GM23248 (cell line): ENCODE results near the gene FOXK1. TPM values are rescaled to one million over a fixed set of nuclear protein-coding genes. Genes with fewer than 3 reads are reported as not detected.
"Not testable (repeated sequence)": the region's sequence is repeated elsewhere in the genome, so short reads cannot be mapped to it uniquely, and the experiment has no call there.

ENCODE experiments used
- DNase-seq: peaks from one replicate; pipeline ENCODE4 v3.0.0-alpha.2; 2015
- H2AFZ ChIP-seq: fragments of 200-600 bp; sonication (generic); 2 replicates; pipeline ENCODE4 v1.6.1; 2016; ENCODE audit warnings: antibody characterized with exemption
- H3F3A ChIP-seq: fragments of 200-600 bp; sonication (generic); 2 replicates; pipeline ENCODE4 v1.6.1; 2016; ENCODE audit warnings: mild to moderate bottlenecking, antibody characterized with exemption, mixed run types; ENCODE audit not compliant: insufficient read depth
- H3K27ac ChIP-seq: fragments of 200-600 bp; sonication (generic); 2 replicates; pipeline ENCODE4 v1.5.1; 2016; ENCODE audit warnings: mild to moderate bottlenecking
- H3K27me3 ChIP-seq: fragments of 200-600 bp; sonication (generic); replicated peaks from 2 replicates; pipeline ENCODE4 v1.6.1; 2016; ENCODE audit warnings: mild to moderate bottlenecking; ENCODE audit not compliant: insufficient read depth
- H3K36me3 ChIP-seq: fragments of 200-600 bp; sonication (generic); 2 replicates; pipeline ENCODE4 v1.6.1; 2016; ENCODE audit warnings: low read depth, mild to moderate bottlenecking
- H3K4me1 ChIP-seq: fragments of 200-600 bp; sonication (generic); 2 replicates; pipeline ENCODE4 v1.6.1; 2016; ENCODE audit warnings: mild to moderate bottlenecking; ENCODE audit not compliant: insufficient read depth
- H3K4me2 ChIP-seq: fragments of 200-600 bp; sonication (generic); one replicate; pipeline ENCODE4 v1.6.1; 2016; ENCODE audit warnings: mild to moderate bottlenecking; ENCODE audit not compliant: unreplicated experiment
- H3K4me3 ChIP-seq: fragments of 200-600 bp; sonication (generic); 2 replicates; pipeline ENCODE4 v1.5.1; 2016; ENCODE audit warnings: mild to moderate bottlenecking
- H3K79me2 ChIP-seq: fragments of 200-600 bp; sonication (generic); 2 replicates; pipeline ENCODE4 v1.6.1; 2016; ENCODE audit warnings: mild to moderate bottlenecking; ENCODE audit not compliant: insufficient read depth
- H3K9ac ChIP-seq: fragments of 200-600 bp; sonication (generic); 2 replicates; pipeline ENCODE4 v1.6.1; 2016; ENCODE audit warnings: mild to moderate bottlenecking
- H3K9me2 ChIP-seq: fragments of 200-600 bp; sonication (generic); 2 replicates; pipeline ENCODE4 v1.6.1; 2016; ENCODE audit warnings: mixed run types, mild to moderate bottlenecking, moderate library complexity; ENCODE audit not compliant: insufficient read depth
- H3K9me3 ChIP-seq: fragments of 200-600 bp; sonication (generic); one replicate; pipeline ENCODE4 v1.6.1; 2017; ENCODE audit warnings: low read depth
- H4K20me1 ChIP-seq: fragments of 200-600 bp; sonication (generic); 2 replicates; pipeline ENCODE4 v1.6.0; 2016; ENCODE audit not compliant: insufficient read depth
- EZH2 ChIP-seq: fragments of 200-600 bp; sonication (generic); IDR thresholded peaks from 2 replicates; pipeline ENCODE4 v1.6.1; 2018; ENCODE audit warnings: antibody characterized with exemption, mild to moderate bottlenecking; ENCODE audit not compliant: insufficient read depth, poor library complexity, severe bottlenecking
- EZH2phosphoT487 ChIP-seq: fragments of 200-600 bp; sonication (generic); IDR thresholded peaks from 2 replicates; pipeline ENCODE4 v1.6.1; 2018; ENCODE audit warnings: antibody characterized with exemption, moderate library complexity, mild to moderate bottlenecking, low read depth; ENCODE audit not compliant: insufficient read depth
- WGBS, 2 experiments: methylation state at CpG; one replicate each; pipeline ENCODE4 v1.1.6; 2015 to 2017; ENCODE audit warnings: low lambda C conversion rate in 2 of 2, low coverage in 1 of 2; ENCODE audit errors: missing lambda C conversion rate in 2 of 2; 5-methylcytosine and 5-hydroxymethylcytosine counted together
- in situ Hi-C: fragments of 300-500 bp; cut with MboI; formaldehyde crosslinking; loops from 2 replicates; pipeline ENCODE4 v1.15.0; 2020
- polyA plus RNA-seq: library from polyadenylated mRNA; unstranded; fragments of >200 nt; fragmentation: Nextera tagmentation; extraction: Ambion mirVana; gene quantifications from 2 replicates; pipeline ENCODE4 v1.2.1, GENCODE V29; 2016
- total RNA-seq: library from RNA; depleted of rRNA; stranded (reverse); fragments of >200 nt; shearing (Covaris generic); gene quantifications from 2 replicates; pipeline ENCODE4 v1.2.3, GENCODE V29; 2014

The FOXK1 gene
- total and polyA plus RNA-seq, 2 experiments from 2014 or later: 8.5 to 16.4 TPM

DNA sequence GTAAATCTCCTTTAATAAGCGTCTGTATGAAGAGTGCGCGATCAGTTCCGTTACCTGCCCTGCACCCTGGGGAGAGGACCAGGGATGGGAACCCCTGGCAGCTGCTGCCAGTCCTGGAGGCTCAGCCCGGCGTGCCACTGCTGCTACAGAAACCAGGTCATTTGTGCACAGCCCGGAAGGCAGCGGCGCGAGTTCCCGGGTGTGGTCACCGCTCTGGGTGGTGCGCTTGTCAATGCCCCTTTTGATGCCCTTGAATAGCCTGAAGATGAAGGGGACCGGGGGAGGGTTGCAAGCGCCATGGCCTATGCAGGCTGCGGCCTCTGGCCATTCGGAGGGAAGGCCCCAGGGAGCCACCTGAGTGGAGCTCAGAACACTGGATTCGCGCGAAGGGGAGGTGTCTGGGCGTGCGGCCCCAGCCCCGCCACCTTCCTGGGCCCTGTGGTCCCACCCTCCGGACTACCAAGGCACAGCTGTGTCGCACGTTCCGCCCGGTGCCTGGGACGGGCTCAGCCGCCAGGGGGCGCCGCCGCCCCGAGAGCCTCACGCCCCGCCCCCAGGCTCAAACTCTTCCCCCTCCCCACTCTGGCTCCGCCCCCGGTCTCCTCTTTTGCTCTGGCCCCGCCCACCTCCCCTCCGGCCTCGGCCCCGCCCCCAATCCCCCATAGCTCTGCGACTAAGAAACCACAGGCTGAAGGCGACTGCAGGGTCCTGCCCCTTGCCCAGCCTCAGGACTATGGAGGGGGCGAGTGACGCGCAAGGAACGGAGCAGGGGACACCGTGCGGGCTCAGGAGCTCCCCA, 109.8 kb downstream of the FOXK1 start:
- in situ Hi-C loops: loop anchor here (10.0 kb wide), 1 partner anchor 293 kb away; no protein-coding TSS in a partner anchor
- 38 to 52% methylated on average over 30 to 50 of the region's 50 CpGs for WGBS, 2 experiments
- H3K4me2 ChIP-seq: no peak overlapping the region

DNA sequence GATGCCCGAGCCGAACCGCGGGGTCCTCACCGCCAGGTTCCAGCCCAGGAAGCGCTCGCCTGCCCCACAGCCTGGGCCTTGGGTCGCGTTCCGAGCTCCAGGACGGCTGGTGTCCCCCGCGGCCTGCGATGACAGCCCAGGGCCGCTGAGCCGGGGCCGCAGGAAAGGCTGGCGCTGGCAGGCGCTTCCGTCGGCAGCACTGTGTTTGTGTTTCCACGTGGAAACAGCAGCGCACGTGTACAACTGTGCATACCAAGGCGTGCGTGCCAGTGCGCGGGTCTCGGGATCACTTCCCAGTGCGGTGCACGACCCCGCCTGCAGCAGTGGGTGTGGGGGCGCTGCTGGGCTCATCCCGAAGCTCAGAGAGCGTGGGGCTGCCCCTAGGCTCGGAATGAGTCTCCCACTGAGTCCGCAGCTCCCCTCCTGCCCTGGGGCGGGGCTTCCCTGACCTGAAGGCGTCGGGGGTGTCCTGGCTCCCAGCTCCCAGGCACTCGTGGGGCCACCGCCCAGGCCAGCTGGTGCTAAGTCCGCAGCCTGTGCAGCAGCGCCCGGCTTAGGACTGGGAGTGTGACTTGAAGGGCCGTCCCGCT, 110.5 kb downstream of the FOXK1 start:
- DNase-seq: peak; percentile 53
- Histone ChIP-seq H4K20me1 (no peaks in the 10 kb centered on the region), H3K36me3 (no peaks in the 10 kb centered on the region), H3K27me3 (no peaks in the 10 kb centered on the region), H2AFZ (no peak overlapping the region), H3K27ac (no peak overlapping the region), H3K4me3 (no peak overlapping the region), H3K4me1 (no peaks in the 10 kb centered on the region), H3F3A (no peaks in the 10 kb centered on the region), H3K9ac (no peak overlapping the region), H3K9me3 (no peaks in the 10 kb centered on the region), H3K4me2 (no peak overlapping the region), H3K9me2 (no peaks in the 10 kb centered on the region), H3K79me2 (no peaks in the 10 kb centered on the region)
- in situ Hi-C loops: loop anchor here (10.0 kb wide), 1 partner anchor 292 kb away; no protein-coding TSS in a partner anchor
- TF ChIP-seq EZH2phosphoT487: no peak
- no peak for TF ChIP-seq EZH2
- WGBS, 2 experiments: 15 to 16% methylated on average over 31 to 44 of the region's 47 CpGs

More for the DNA sequence above, 109.8 kb downstream of the FOXK1 start:
- Histone ChIP-seq H3K9ac (no peak overlapping the region), H3K9me2 (no peaks in the 10 kb centered on the region), H3K27me3 (no peaks in the 10 kb centered on the region), H3K4me3 (no peak overlapping the region), H3K9me3 (no peaks in the 10 kb centered on the region), H3K4me1 (no peaks in the 10 kb centered on the region), H3F3A (no peaks in the 10 kb centered on the region), H4K20me1 (no peaks in the 10 kb centered on the region), H2AFZ (no peak overlapping the region), H3K36me3 (no peaks in the 10 kb centered on the region), H3K79me2 (no peaks in the 10 kb centered on the region), H3K27ac (no peak overlapping the region)
- peak; percentile 88 for DNase-seq
- TF ChIP-seq EZH2phosphoT487 (no peak), EZH2 (no peak)

DNA sequence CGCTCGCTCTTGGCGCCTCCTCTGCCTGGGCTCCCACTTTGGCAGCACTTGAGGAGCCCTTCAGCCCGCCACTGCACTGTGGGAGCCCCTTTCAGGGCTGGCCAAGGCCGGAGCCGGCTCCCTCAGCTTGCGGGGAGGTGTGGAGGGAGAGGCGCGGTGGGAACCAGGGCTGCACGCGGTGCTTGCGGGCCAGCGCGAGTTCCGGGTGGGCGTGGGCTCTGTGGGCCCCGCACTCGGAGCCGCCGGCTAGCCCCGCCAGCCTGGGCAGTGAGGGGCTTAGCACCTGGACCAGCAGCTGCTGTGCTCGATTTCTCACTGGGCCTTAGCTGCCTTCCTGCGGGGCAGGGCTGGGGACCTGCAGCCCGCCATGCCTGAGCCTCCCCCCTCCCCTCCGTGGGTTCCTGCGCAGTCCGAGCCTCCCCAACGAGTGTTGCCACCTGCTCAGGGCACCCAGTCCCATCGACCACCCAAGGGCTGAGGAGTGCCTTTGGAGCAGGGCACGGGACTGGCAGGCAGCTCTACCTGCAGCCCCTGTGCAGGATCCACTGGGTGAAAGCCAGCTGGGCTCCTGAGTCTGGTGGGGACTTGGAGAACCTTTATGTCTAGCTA, 111.4 kb downstream of the FOXK1 start:
- H3K4me2 ChIP-seq, H3K27me3 ChIP-seq, H3K27ac ChIP-seq, H3F3A ChIP-seq, H3K9me2 ChIP-seq, DNase-seq, H3K36me3 ChIP-seq, H4K20me1 ChIP-seq, H3K4me1 ChIP-seq, H3K9me3 ChIP-seq, H2AFZ ChIP-seq, H3K9ac ChIP-seq, H3K4me3 ChIP-seq, H3K79me2 ChIP-seq: not testable (repeated sequence)
- 91 to 92% methylated on average over 18 to 30 of the region's 30 CpGs for WGBS, 2 experiments
- in situ Hi-C loops: loop anchor here (10.0 kb wide), 1 partner anchor 291 kb away; no protein-coding TSS in a partner anchor

DNA sequence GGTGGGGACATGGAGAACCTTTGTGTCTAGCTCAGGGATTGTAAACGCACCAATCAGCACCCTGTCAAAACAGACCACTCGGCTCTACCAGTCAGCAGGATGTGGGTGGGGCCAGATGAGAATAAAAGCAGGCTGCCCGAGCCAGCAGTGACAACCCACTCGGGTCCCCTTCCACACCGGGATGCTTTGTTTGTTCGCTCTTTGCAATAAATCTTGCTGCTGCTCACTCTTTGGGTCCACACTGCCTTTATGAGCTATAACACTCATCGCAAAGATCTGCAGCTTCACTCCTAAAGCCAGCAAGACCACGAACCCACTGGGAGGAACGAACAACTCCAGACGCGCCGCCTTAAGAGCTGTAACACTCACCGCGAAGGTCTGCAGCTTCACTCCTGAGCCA, 112.1 kb downstream of the FOXK1 start:
- not testable (repeated sequence) for H3K27ac ChIP-seq, H3K9me2 ChIP-seq, H3K4me3 ChIP-seq, H3K27me3 ChIP-seq, H4K20me1 ChIP-seq, H3K9ac ChIP-seq, H3K9me3 ChIP-seq, H2AFZ ChIP-seq, DNase-seq, H3F3A ChIP-seq, H3K79me2 ChIP-seq, H3K4me1 ChIP-seq, H3K36me3 ChIP-seq, H3K4me2 ChIP-seq
- 86 to 94% methylated on average over 13 to 14 of the region's 14 CpGs for WGBS, 2 experiments
- in situ Hi-C loops: loop anchor here (10.0 kb wide), 1 partner anchor 291 kb away; no protein-coding TSS in a partner anchor
